Endothelial cell of umbilical vein (primary cell): ENCODE measurements around the gene TCAP. TPM values are rescaled to one million over a fixed set of nuclear protein-coding genes. Genes with fewer than 3 reads are reported as not detected.

Experiments
- BruUV-seq: library from RNA; stranded (reverse); fragments of 400-500 nt; replicated peaks from 2 replicates; lab custom pipeline; 2021; lab: Mats Ljungman, UMichigan
- CTCF ChIA-PET: fragments of 300-600, 350-600 bp; sonication (Branson Sonifier 250); formaldehyde crosslinking; loops from one replicate; lab custom pipeline; 2021; ENCODE audit warnings: antibody characterized with exemption, inconsistent platforms; lab: Charles Lee
- POLR2A ChIA-PET: fragments of 300-600, 350-600 bp; sonication (Branson Sonifier 250); formaldehyde crosslinking; loops from one replicate; lab custom pipeline; 2021; ENCODE audit warnings: antibody characterized with exemption, inconsistent platforms; lab: Charles Lee
- DNase-seq: peaks from one replicate; pipeline ENCODE4 v3.0.0-alpha.2; 2011; ENCODE audit warnings: low read depth, low spot score
- FAIRE-seq: peaks from 2 replicates; lab custom pipeline; 2011; peaks lifted over from hg19 to GRCh38; lab: Jason Lieb, UNC
- H2AFZ ChIP-seq: 2 replicates; pipeline ENCODE4 v1.6.0; 2012; ENCODE audit warnings: low read depth, low read length, control low read depth, inconsistent platforms
- H3K27ac ChIP-seq: 2 replicates; pipeline ENCODE4 v1.5.1; 2011; ENCODE audit warnings: low read depth, mild to moderate bottlenecking, control low read depth, low read length, moderate library complexity; ENCODE audit not compliant: insufficient read depth
- H3K27me3 ChIP-seq, 2 experiments: 2 replicates each; pipeline versions ENCODE4 v1.6.0 to v1.6.1; 2011; ENCODE audit warnings: low read length in 2 of 2, mixed read lengths in 1 of 2; ENCODE audit not compliant: control insufficient read depth in 2 of 2, insufficient read depth in 2 of 2
- H3K36me3 ChIP-seq, 2 experiments: 2 replicates in 1 of 2; 3 replicates in 1 of 2; pipeline ENCODE4 v1.5.1; 2011; ENCODE audit warnings: low read length in 2 of 2, mild to moderate bottlenecking in 1 of 2, moderate library complexity in 1 of 2; ENCODE audit not compliant: control insufficient read depth in 2 of 2, insufficient read depth in 2 of 2; ENCODE audit errors: extremely low read depth in 1 of 2
- H3K4me1 ChIP-seq: 3 replicates; pipeline ENCODE4 v1.5.1; 2011; ENCODE audit warnings: mild to moderate bottlenecking, low read length; ENCODE audit not compliant: control insufficient read depth, insufficient read depth; ENCODE audit errors: extremely low read depth
- H3K4me2 ChIP-seq: 2 replicates; pipeline ENCODE4 v1.6.1; 2011; ENCODE audit warnings: low read length, control low read depth, mixed read lengths; ENCODE audit not compliant: insufficient read depth
- H3K4me3 ChIP-seq, 3 experiments: fragments of 200-600 bp in 1 of 3; sonication (generic), shearing (Covaris generic) in 1 of 3; replicated peaks in 1 of 3; 2 replicates each; pipeline ENCODE4 v1.5.1; 2011 to 2016; ENCODE audit warnings: control low read depth in 3 of 3, low read length in 3 of 3, mild to moderate bottlenecking in 2 of 3, inconsistent platforms in 1 of 3, low read depth in 1 of 3, moderate library complexity in 1 of 3; ENCODE audit not compliant: insufficient read depth in 1 of 3
- H3K79me2 ChIP-seq: 2 replicates; pipeline ENCODE4 v1.6.0; 2012; ENCODE audit warnings: low read length, inconsistent platforms; ENCODE audit not compliant: control insufficient read depth, insufficient read depth
- H3K9ac ChIP-seq: replicated peaks from 2 replicates; pipeline ENCODE3; 2011; ENCODE audit warnings: low read length, control low read depth; ENCODE audit not compliant: insufficient read depth; ENCODE audit errors: extremely low read depth
- H3K9me1 ChIP-seq: replicated peaks from 3 replicates; pipeline ENCODE4 v1.6.0; 2011; ENCODE audit warnings: mild to moderate bottlenecking, low read length; ENCODE audit not compliant: control insufficient read depth, insufficient read depth; ENCODE audit errors: extremely low read depth
- H3K9me3 ChIP-seq: replicated peaks from 2 replicates; pipeline ENCODE4 v1.5.1; 2012; ENCODE audit warnings: low read length, inconsistent platforms; ENCODE audit not compliant: control insufficient read depth, insufficient read depth
- H4K20me1 ChIP-seq: replicated peaks from 2 replicates; pipeline ENCODE3; 2011; ENCODE audit warnings: mild to moderate bottlenecking, low read length; ENCODE audit not compliant: control insufficient read depth, insufficient read depth; ENCODE audit errors: extremely low read depth
- CTCF ChIP-seq, 2 donors: IDR thresholded peaks; 1 replicate in 1 of 2; 2 replicates in 1 of 2; pipeline ENCODE4 v1.5.1; 2011; ENCODE audit warnings: low read length in 2 of 2, mild to moderate bottlenecking in 2 of 2, moderate library complexity in 2 of 2, control low read depth in 1 of 2, inconsistent platforms in 1 of 2, low read depth in 1 of 2; ENCODE audit not compliant: insufficient read depth in 1 of 2; ENCODE audit errors: extremely low read depth in 1 of 2
- EZH2 ChIP-seq: IDR thresholded peaks from 2 replicates; pipeline ENCODE4 v1.6.1; 2012; ENCODE audit warnings: borderline replicate concordance, low read depth, mild to moderate bottlenecking, moderate library complexity, low read length, inconsistent platforms; ENCODE audit not compliant: severe bottlenecking
- FOS ChIP-seq: IDR thresholded peaks from 2 replicates; pipeline ENCODE4 v1.6.1; 2011; ENCODE audit warnings: mild to moderate bottlenecking, low read length, moderate library complexity, borderline replicate concordance; ENCODE audit not compliant: insufficient read depth
- GATA2 ChIP-seq: IDR thresholded peaks from 2 replicates; pipeline ENCODE4 v1.7.0; 2011; ENCODE audit warnings: low read depth, mild to moderate bottlenecking, moderate library complexity, mixed read lengths, low read length; ENCODE audit not compliant: insufficient read length, insufficient read depth
- MAX ChIP-seq: IDR thresholded peaks from 2 replicates; pipeline ENCODE4 v1.6.1; 2011; ENCODE audit not compliant: insufficient read depth, insufficient read length
- dilution Hi-C: fragments of 300-500 bp; cut with MboI; formaldehyde crosslinking; loops from one replicate; pipeline ENCODE4 v1.15.0; 2019; ENCODE audit warnings: low sequenced_read_pairs; ENCODE audit not compliant: extremely low pct_ligation_motif_present
- intact Hi-C: fragments of 100-400 bp; cut with micrococcal nuclease; formaldehyde crosslinking; loops from one replicate; pipeline ENCODE4 v1.10.0; 2022
- polyA plus RNA-seq, 4 experiments: library from polyadenylated mRNA; depleted of rRNA in 3 of 4; stranded (reverse) in 3 of 4; unstranded in 1 of 4; fragments of >200 nt; gene quantifications; 2 replicates each; pipeline versions ENCODE4 v1.2.1 to v1.2.3, GENCODE V29; 2011 to 2012; ENCODE audit warnings: missing spikeins in 1 of 4
- total RNA-seq: library from RNA; stranded (reverse); gene quantifications from 2 replicates; pipeline ENCODE4 v1.2.3, GENCODE V29; 2021

Gene TCAP
- total and polyA plus RNA-seq, 2 donors (not counting 3 experiments of a cell fraction or from before 2014, with no cell fraction given), result 0.51 to 0.93 TPM

- no peaks in the 10 kb centered on the region for H3K79me2 ChIP-seq
- H3K9ac ChIP-seq, result no peak within 1 kb of the TSS
- H3K9me1 ChIP-seq, result no peaks in the 10 kb centered on the region
- peak; percentile 21 for FAIRE-seq
- no peaks in the 10 kb centered on the region for H4K20me1 ChIP-seq
- peaks cover 6 to 10% of the 10 kb centered on the region in 2 experiments for H3K27me3 ChIP-seq
- H3K9me3 ChIP-seq, result no peaks in the 10 kb centered on the region
- dilution Hi-C loops, result no loop called here
- intact Hi-C loops, result loop anchor here (1.0 kb wide), 1 partner anchor 46 kb away; no protein-coding TSS in a partner anchor
- H3K27ac ChIP-seq, result no peak within 1 kb of the TSS
- TF ChIP-seq MAX (no peak), CTCF (IDR thresholded peaks at IDR 0.05; ENCODE audit: extremely low read depth in 1 of 2, insufficient read depth in 1 of 2, low read depth in 1 of 2, low read length in 2 of 2) (peak; percentile 77 to 84), FOS (no peak), EZH2 (peak; percentile 48), GATA2 (no peak)
- H3K36me3 ChIP-seq, result no peaks in the 10 kb centered on the region
- H3K4me3 ChIP-seq, result peak within 1 kb of the TSS in 1 of 3 experiments; percentile 3
- BruUV-seq, result no TSS peak
- POLR2A ChIA-PET, result interaction anchor here (0.7 kb wide), 1 partner anchor 49 kb away, joined by 9 read pairs; no protein-coding TSS in a partner anchor
- peak within 1 kb of the TSS; percentile 32 for H3K4me2 ChIP-seq
- H2AFZ ChIP-seq, result peak within 1 kb of the TSS; percentile 64
- H3K4me1 ChIP-seq, result no peaks in the 10 kb centered on the region
- peak; percentile 48 for DNase-seq
- CTCF ChIA-PET, result interaction anchor here (0.6 to 13.1 kb wide), 18 partner anchors 9 to 120 kb away, joined by 3 to 291 read pairs (median 3); partner anchors contain the start of genes ERBB2, PGAP3 and STARD3
Measured at GRCh38 chr17:39667945-39668924, 3.1 kb downstream of the TCAP start, which contains the start of gene PNMT. Gene PNMT, plus strand, starts transcription at chr17:39668453. Its CDS starts 23 bp downstream, at chr17:39668476.
